Panc1 (cell line): ENCODE measurements around the gene ITGB1BP2. TPM values are rescaled to one million over a fixed set of nuclear protein-coding genes. Genes with fewer than 3 reads are reported as not detected.
"Not testable (repeated sequence)": the region's sequence is repeated elsewhere in the genome, so short reads cannot be mapped to it uniquely, and the experiment has no call there.

Experiments
- ATAC-seq: fragments of 200-7000 bp; cut with Tn5 transposase; 2 replicates; pipeline ENCODE4 v1.9.1; 2020; ENCODE audit warnings: mild to moderate bottlenecking, moderate library complexity
- BruUV-seq: library from RNA; stranded (reverse); fragments of 400-500 nt; replicated peaks from 2 replicates; lab custom pipeline; 2021; lab: Mats Ljungman, UMichigan
- CTCF ChIA-PET: fragments of 300-600 bp; sonication (Branson Sonifier 250); formaldehyde crosslinking; loops from one replicate; lab custom pipeline; 2022; ENCODE audit warnings: antibody characterized with exemption; lab: Charles Lee
- POLR2A ChIA-PET: fragments of 300-600 bp; sonication (Branson Sonifier 250); formaldehyde crosslinking; loops from one replicate; lab custom pipeline; 2022; ENCODE audit warnings: antibody characterized with exemption; lab: Charles Lee
- DNase-seq: peaks from one replicate; pipeline ENCODE4 v3.0.0-alpha.2; 2010; ENCODE audit warnings: low read depth, low spot score
- H3K27ac ChIP-seq: 2 replicates; pipeline ENCODE4 v1.5.1; 2011; ENCODE audit warnings: mild to moderate bottlenecking, low read length, inconsistent platforms
- H3K27me3 ChIP-seq: fragments of 200-500 bp; sonication (Bioruptor generic); 2 replicates; pipeline ENCODE4 v1.6.0; 2014; ENCODE audit warnings: low read length, inconsistent platforms; ENCODE audit not compliant: control insufficient read depth, insufficient read depth
- H3K36me3 ChIP-seq: fragments of 200-500 bp; sonication (Bioruptor generic); 2 replicates; pipeline ENCODE4 v1.5.1; 2014; ENCODE audit warnings: inconsistent platforms, mild to moderate bottlenecking, low read length, moderate library complexity; ENCODE audit not compliant: control insufficient read depth, insufficient read depth
- H3K4me1 ChIP-seq: 2 replicates; pipeline ENCODE4 v1.5.1; 2011; ENCODE audit warnings: inconsistent platforms, mild to moderate bottlenecking, low read length, moderate library complexity; ENCODE audit not compliant: control insufficient read depth, insufficient read depth
- H3K4me3 ChIP-seq, 2 experiments: 2 replicates each; pipeline ENCODE4 v1.5.1; 2011 to 2012; ENCODE audit warnings: low read depth in 2 of 2, low read length in 2 of 2, mild to moderate bottlenecking in 2 of 2, inconsistent platforms in 1 of 2, moderate library complexity in 1 of 2
- H3K9me3 ChIP-seq: fragments of 200-500 bp; sonication (Bioruptor generic); 2 replicates; pipeline ENCODE4 v1.5.1; 2014; ENCODE audit warnings: low read depth, mild to moderate bottlenecking, inconsistent platforms, low read length, moderate library complexity; ENCODE audit not compliant: control insufficient read depth, insufficient read depth
- POLR2AphosphoS5 ChIP-seq: IDR thresholded peaks from 2 replicates; pipeline ENCODE4 v1.6.1; 2012; ENCODE audit warnings: mild to moderate bottlenecking, low read depth, low read length, moderate library complexity
- SIN3A ChIP-seq: IDR thresholded peaks from 2 replicates; pipeline ENCODE4 v1.6.1; 2012; ENCODE audit warnings: low read depth, mild to moderate bottlenecking, low read length, moderate library complexity, borderline replicate concordance; ENCODE audit not compliant: insufficient read depth
- TCF7L2 ChIP-seq: IDR thresholded peaks from 2 replicates; pipeline ENCODE4 v1.6.1; 2011; ENCODE audit warnings: mild to moderate bottlenecking, low read depth, low read length, inconsistent platforms
- in situ Hi-C: cut with HindIII; loops from 2 replicates; pipeline ENCODE4 v1.10.0; 2016; ENCODE audit warnings: low sequenced_read_pairs, low pct_unique_long_range_greater_than_20kb
- intact Hi-C: fragments of 100-400 bp; cut with micrococcal nuclease; formaldehyde crosslinking; loops from one replicate; pipeline ENCODE4 v1.10.0; 2022; ENCODE audit not compliant: unreplicated experiment
- total RNA-seq: library from RNA; stranded (reverse); gene quantifications from one replicate; pipeline ENCODE4 v1.2.1, GENCODE V29; 2021; ENCODE audit not compliant: unreplicated experiment
- TF ChIP-seq, protein P1 (sequence below): fragments of 450-650 bp; IDR thresholded peaks from 2 replicates; pipeline ENCODE4 v1.5.1; 2017; ENCODE audit warnings: mild to moderate bottlenecking
- TF ChIP-seq, protein P2 (sequence below), 2 experiments: IDR thresholded peaks; 2 replicates each; pipeline ENCODE4 v1.6.1; 2011 to 2012; ENCODE audit warnings: low read depth in 2 of 2, control low read depth in 1 of 2, low read length in 1 of 2, mild to moderate bottlenecking in 1 of 2, moderate library complexity in 1 of 2; ENCODE audit not compliant: insufficient read depth in 1 of 2

Gene ITGB1BP2
- total RNA-seq, 1 experiment from 2014 or later: 1.4 TPM

DNA sequence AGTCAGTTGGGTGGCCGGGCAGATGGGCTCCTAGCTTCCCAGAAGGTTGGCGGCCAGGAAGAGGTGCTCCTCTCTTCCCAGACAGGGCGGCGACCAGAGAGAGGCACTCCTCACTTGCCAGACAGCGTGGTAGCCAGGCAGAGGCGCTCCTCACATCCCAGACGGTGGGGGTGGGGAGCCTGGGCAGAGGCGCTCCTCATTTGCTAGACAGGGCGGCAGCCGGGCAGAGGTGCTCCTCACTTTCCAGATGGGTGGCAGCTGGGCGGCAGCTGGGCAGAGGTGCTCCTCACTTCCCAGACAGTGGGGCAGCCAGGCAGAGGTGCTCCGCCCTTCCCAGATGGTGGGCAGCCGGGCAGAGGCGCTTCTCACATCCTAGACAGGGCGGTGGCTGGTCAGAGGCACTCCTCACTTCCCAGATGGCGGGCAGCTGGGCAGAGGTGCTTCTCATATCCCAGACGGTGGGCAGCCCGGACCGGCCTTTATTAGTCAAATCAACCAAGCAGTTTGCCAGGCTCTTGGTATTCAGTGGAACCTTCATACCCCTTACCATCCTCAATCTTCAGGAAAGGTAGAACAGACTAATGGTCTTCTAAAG lies 31.7 kb upstream of the ITGB1BP2 start:
- BruUV-seq: no TSS peak
- Histone ChIP-seq H3K36me3 (no peaks in the 10 kb centered on the region), H3K4me3 (no peak overlapping the region), H3K27ac (no peak overlapping the region), H3K9me3 (no peaks in the 10 kb centered on the region), H3K27me3 (no peaks in the 10 kb centered on the region), H3K4me1 (no peaks in the 10 kb centered on the region)
- in situ Hi-C loops: no loop called here
- no peak for ATAC-seq
- intact Hi-C loops: no loop called here
- TF ChIP-seq TCF7L2 (no peak), POLR2AphosphoS5 (no peak), SIN3A (no peak)
- TF ChIP-seq, protein P1, sequence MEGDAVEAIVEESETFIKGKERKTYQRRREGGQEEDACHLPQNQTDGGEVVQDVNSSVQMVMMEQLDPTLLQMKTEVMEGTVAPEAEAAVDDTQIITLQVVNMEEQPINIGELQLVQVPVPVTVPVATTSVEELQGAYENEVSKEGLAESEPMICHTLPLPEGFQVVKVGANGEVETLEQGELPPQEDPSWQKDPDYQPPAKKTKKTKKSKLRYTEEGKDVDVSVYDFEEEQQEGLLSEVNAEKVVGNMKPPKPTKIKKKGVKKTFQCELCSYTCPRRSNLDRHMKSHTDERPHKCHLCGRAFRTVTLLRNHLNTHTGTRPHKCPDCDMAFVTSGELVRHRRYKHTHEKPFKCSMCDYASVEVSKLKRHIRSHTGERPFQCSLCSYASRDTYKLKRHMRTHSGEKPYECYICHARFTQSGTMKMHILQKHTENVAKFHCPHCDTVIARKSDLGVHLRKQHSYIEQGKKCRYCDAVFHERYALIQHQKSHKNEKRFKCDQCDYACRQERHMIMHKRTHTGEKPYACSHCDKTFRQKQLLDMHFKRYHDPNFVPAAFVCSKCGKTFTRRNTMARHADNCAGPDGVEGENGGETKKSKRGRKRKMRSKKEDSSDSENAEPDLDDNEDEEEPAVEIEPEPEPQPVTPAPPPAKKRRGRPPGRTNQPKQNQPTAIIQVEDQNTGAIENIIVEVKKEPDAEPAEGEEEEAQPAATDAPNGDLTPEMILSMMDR: no peak
- TF ChIP-seq, protein P2, sequence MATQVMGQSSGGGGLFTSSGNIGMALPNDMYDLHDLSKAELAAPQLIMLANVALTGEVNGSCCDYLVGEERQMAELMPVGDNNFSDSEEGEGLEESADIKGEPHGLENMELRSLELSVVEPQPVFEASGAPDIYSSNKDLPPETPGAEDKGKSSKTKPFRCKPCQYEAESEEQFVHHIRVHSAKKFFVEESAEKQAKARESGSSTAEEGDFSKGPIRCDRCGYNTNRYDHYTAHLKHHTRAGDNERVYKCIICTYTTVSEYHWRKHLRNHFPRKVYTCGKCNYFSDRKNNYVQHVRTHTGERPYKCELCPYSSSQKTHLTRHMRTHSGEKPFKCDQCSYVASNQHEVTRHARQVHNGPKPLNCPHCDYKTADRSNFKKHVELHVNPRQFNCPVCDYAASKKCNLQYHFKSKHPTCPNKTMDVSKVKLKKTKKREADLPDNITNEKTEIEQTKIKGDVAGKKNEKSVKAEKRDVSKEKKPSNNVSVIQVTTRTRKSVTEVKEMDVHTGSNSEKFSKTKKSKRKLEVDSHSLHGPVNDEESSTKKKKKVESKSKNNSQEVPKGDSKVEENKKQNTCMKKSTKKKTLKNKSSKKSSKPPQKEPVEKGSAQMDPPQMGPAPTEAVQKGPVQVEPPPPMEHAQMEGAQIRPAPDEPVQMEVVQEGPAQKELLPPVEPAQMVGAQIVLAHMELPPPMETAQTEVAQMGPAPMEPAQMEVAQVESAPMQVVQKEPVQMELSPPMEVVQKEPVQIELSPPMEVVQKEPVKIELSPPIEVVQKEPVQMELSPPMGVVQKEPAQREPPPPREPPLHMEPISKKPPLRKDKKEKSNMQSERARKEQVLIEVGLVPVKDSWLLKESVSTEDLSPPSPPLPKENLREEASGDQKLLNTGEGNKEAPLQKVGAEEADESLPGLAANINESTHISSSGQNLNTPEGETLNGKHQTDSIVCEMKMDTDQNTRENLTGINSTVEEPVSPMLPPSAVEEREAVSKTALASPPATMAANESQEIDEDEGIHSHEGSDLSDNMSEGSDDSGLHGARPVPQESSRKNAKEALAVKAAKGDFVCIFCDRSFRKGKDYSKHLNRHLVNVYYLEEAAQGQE (IDR thresholded peaks at IDR 0.05; ENCODE audit: insufficient read depth in 1 of 2, low read depth in 2 of 2, low read length in 1 of 2): no peak
- POLR2A ChIA-PET: no interaction called here
- CTCF ChIA-PET: no interaction called here
- no peak for DNase-seq

DNA sequence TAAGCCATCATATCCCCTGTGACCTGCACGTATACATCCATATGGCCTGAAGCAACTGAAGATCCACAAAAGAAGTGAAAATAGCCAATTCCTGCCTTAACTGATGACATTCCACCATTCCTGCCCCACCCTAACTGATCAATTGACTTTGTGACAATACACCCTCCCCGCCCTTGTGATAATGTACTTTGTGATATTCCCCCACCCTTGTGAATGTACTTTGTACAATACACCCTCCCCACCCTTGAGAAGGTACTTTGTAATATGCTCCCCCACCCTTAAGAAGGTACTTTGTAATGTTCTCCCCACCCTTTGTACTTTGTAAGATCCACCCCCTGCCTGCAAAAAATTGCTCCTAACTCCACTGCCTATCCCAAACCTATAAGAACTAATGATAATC lies 29.2 kb upstream of the ITGB1BP2 start:
- in situ Hi-C loops, BruUV-seq: not testable (repeated sequence)

DNA sequence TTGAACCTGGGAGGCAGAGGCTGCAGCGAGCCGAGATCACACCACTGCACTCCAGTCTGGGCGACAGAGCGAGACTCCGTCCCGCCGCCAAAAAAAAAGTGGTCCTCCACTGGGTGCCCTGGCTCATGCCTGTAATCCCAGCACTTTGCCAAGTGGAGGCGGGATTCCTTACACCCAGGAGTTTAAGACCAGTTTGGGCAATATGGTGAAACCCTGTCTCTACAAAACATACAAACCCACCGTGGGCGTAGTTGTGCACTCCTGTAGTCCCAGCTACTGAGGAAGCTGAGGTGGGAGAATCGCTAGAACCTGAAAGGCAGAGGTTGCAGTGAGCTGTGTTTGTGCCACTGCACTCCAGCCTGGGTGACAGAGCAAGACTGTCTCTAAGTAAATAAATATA lies 20.2 kb upstream of the ITGB1BP2 start:
- H3K27ac ChIP-seq, DNase-seq, ATAC-seq, H3K27me3 ChIP-seq, intact Hi-C loops, in situ Hi-C loops, CTCF ChIA-PET, H3K4me3 ChIP-seq, H3K4me1 ChIP-seq, POLR2A ChIA-PET, H3K9me3 ChIP-seq, BruUV-seq: not testable (repeated sequence)
- H3K36me3 ChIP-seq: peaks cover 16% of the 10 kb centered on the region; the same call in 1 of the 2 replicates

More for the DNA sequence above, 29.2 kb upstream of the ITGB1BP2 start:
- H3K9me3 ChIP-seq, DNase-seq, CTCF ChIA-PET, intact Hi-C loops, H3K27me3 ChIP-seq, H3K36me3 ChIP-seq, H3K27ac ChIP-seq, H3K4me1 ChIP-seq, POLR2A ChIA-PET, H3K4me3 ChIP-seq, ATAC-seq: not testable (repeated sequence)
